C4-2B (cell line): Measurements from ENCODE around the gene DDX39A.

Source experiments
- CTCF ChIP-seq: fragments of 450-650 bp; conservative IDR thresholded peaks from 2 replicates; pipeline ENCODE4 v1.5.1; 2017; ENCODE audit warnings: mild to moderate bottlenecking
- ZFX ChIP-seq: fragments of 450-650 bp; IDR thresholded peaks from 2 replicates; pipeline ENCODE4 v1.6.1; 2017

- TF ChIP-seq CTCF (no peak), ZFX (no peak)
Measured at GRCh38 chr19:14437578-14438140, 18.5 kb upstream of the DDX39A start.
